Measurements from ENCODE around the gene CEBPA.

The CEBPA gene

DNA sequence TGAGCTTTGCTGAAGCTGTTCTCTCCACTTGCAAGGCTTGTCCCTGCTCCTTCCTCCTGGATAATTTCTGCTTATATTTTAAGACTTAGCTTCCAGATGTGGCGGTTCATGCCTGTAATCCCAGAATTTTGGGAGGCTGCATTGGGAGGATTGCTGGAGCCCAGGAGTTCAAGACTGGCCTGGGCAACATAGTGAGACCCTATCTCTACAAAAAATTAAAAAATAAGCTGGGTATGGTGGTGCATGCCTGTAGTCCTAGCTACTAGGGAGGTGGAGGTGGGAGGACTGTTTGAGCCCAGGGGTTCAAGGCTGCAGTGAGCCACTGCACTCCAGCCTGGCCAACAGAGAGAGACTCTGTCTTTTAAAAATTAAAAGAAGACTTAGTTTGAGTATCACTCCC lies 31.6 kb downstream of the CEBPA start:
- DNase-seq = no peak

- no peak for DNase-seq
These were observed 33.3 kb downstream of the CEBPA start for GRCh38 chr19:33269016-33269415.

DNA sequence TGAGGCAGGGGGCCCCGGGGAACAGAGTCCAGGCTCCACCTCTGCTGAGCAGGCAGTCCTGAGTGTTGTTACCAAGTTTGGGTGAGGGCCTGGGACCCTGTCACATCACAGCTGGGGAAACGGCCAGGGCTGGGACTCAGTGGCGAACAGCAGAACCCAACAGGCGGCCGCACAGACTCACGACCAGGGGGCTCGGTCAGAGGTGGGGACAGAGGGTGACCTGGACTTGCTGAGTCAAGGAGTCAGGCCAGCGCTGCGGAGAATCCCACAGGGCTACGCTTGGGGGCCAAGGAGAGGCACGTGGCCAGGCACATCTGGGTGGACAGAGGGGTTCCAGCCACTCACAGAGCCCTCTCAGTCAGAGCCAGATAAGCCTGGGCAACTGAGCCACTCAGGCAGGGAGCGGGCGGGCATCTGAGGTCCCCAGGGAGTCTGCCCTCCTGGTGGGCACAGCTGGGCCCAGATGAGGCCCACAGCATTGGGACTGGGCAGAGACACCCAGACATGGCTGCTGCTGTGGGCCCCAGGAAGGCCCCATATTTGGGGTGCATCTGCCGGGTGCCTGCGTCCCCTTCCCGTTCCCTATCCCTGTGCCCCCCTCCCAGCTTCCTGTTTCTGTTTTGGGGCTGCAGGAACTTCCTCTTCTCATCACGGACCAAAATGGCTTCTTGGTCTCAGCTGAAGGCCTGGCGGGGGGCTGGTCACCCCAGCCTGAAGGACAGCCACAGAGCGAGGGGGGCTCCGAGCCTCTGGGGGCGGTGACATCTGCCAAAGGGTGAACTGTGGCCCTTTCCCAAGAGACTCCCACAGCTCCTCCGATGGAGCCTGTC lies 34.0 kb downstream of the CEBPA start:
- DNase-seq = no peak

GRCh38 chr19:33267706-33268105 lies 34.6 kb downstream of the CEBPA start:
- DNase-seq = no peak

- DNase-seq = no peak
These were observed 35.3 kb downstream of the CEBPA start for GRCh38 chr19:33266974-33267484.

DNA sequence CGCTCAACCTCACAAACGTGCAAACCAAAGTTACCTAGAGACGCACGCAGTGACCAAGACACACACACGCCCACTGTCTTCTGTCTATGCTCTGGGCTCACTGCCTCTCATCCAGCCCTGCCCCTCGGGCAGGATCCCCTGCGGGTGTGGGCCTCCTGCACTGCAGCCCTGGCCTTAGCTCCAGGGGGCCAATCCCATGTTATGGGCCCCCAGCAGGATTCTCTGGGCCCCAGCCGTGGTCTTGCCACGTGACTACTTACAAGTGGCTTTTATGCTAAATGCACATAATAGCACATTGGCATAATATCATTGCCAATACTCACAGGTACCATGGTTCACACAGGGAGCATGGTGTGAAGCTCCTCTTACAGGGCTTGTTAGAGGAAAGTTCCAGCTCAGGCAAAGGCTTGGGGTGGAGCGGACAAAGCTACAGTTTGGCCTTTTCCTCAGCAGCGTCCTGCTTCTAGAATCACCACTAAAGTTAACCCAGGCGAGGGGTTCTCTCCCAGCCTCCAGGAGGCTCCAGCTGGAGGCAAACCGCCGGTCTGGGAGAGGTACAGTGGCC lies 37.4 kb downstream of the CEBPA start:
- DNase-seq = no peak

GRCh38 chr19:33263325-33264023 lies 38.9 kb downstream of the CEBPA start:
- DNase-seq = no peak

DNA sequence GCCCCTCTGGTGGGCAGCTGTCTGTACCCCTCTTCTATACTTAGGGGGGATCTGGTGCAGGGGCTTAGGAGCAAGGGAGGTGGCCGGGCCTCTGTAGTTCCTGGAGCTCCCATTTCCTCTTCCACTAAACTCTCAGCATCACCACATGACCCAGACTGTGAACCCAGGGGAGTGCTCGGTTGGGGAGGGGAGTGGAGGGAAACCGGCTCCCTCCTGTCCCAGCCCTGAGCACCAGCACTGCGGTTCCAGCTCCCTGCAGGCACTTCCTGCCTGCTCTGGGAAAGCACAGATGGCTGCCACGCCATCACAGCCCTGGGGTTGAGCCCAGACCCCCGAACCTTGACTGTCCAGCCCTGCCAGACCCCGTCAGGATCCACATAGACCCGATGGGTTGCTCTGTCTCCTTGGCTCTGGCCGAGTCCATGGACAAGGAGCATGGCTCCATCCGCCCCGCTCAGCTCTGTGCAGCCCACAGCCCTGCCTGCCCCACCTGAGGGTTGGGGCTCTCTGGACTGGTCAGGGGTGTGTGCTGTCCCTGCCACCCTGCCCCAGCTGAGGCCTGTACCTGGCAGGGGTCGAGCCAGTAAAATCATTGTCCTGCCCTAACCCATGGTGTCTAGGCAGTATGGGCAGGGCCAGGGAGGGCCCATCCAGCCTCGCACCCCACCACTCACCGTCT lies 40.7 kb downstream of the CEBPA start:
- no peak for DNase-seq

GRCh38 chr19:33260628-33261418 lies 41.5 kb downstream of the CEBPA start:
- DNase-seq = no peak

- DNase-seq = no peak
These were observed 42.8 kb downstream of the CEBPA start for GRCh38 chr19:33259539-33259938.

DNA sequence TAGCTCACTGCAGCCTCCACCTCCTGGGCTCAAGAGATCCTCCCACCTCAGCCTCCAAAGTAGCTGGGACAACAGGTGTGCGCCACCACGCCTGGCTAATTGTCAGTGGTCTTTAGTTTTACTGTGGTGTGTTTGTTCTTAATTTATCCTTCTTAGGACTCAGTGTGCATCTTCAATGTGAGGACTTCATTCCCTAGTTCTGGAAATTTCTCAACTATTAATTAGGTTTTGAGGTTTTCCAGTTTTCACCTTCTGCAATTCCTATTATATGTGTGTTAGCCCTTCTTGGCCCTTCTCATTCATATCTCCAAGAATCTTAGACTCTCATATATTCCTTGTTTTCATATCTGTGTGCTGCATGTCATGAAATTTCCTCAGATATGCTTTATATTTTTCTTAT lies 44.5 kb downstream of the CEBPA start:
- no peak for DNase-seq

DNA sequence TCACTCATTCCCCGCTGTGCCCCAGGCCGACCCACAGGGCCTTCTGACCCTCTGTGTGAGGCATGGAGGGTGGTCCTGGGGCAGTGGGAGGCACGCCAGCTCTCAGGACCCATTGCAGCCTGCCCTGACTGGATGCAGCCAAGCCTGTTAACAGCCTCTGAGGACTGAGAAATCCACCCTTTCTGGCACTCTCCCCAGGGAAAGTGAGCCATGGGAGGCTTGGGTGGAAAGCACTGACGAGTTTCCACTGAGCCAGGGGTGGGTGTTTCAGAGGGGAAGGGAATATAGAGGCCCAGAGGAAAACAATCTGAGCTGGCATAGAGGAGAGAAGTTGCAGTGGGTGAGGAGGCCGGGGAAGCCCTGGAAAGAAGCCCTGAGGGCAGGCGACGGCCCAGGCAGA lies 46.1 kb downstream of the CEBPA start:
- DNase-seq = no peak

- no peak for DNase-seq
These were observed 46.6 kb downstream of the CEBPA start for GRCh38 chr19:33255781-33256180.

GRCh38 chr19:33254245-33254824 lies 48.0 kb downstream of the CEBPA start:
- DNase-seq = no peak

DNA sequence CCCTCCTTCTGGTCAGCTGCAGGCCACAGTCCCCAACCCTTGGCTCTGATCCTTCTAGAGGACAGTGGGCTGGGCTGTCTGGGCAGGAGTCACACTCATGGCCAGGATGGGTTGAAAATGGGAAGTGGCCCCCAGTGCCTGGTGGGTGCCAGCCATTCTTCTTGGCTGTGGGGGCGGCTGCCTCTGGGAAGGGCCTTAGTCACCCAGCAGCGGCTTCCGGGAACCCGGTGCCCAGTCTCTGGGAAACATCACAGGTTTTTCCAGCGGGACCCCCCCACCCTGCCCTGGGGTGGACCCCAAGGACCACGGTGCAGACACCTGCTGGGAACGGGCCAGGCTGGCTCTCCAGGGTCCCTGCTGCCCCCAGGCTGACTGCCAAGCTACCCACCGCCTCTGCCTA lies 49.4 kb downstream of the CEBPA start:
- DNase-seq = no peak

DNA sequence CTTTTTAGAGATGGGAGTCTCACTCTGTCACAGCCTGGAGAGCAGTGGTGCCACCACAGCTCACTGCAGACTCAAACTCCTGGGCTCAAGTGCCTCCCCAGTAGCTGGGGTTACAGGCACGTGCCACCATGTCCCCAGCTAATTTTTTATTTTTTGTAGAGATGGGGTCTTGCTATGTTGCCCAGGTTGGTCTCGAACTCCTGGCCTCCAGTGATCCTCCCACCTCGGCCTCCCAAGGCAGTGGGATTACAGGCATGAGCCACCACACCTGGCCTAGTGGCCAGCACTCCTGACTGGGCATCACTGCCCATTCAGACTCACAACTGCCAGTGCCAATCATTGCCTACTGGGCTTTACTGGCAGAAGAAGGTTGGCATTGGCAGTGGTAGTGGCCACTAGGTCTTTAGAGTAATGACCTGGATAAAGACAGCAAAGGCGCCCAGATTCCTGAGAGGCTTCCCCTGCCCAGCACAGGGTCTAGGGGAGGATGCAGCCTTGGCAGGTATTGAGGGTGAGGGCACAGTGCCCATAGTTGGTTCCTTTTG lies 49.8 kb downstream of the CEBPA start:
- DNase-seq = no peak

DNA sequence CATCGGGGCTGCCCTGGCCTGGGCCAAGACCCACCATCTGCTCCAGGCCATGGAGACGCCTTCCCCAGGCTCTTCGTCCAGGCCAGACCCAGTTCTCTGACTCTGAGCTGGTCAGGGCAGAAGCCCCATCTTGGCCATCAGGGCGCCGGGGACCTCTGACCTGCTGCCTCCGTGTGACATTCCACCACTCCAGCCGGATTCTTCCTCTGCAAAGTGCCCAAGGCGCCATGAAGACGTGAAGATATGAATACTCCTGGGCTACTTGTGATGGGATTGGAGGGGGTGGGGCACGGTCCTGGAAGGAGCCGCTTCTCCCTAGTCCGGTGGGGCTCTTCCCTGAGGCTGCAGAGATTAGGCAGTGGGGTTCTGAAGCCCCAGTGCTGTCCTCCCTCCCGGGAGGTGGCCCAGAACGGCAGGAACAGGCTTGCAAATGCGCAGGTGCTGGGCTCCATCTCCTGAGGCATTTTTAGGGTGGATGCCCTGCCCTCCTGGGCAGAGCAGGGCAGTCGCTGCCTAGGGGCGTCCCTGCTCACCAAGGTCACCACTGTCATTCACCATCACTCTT lies 50.7 kb downstream of the CEBPA start:
- DNase-seq = no peak

DNA sequence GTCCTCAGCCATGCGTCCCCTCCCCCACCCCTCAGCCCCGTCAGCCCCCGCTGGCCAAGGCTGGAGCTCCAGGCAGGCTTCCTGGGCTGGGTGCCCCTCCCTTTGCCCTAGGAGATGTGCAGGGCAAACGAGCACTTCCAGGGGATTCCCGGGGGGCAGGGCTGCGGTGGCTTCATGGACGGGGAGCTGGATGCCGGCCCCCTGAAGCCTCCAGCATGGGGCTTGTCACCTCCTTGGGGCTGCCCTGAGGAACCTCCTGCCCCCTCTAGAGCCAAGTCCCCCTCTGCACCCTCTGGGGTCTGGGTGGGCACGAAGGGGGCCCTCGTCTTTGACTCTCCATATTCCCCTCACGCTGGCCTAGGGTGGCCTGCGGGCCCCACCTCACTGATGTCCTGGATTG lies 51.3 kb downstream of the CEBPA start:
- no peak for DNase-seq

GRCh38 chr19:33250500-33250899 lies 51.8 kb downstream of the CEBPA start:
- no peak for DNase-seq

Data from stimulated activated CD4-positive, alpha-beta T cell treated with anti-CD3 and anti-CD28 coated beads, Interleukin-2, amount 100 ng/mL, for 24 hours (primary cell).